Thymus (tissue), 11 donors: ENCODE measurements around the gene FOXK2. TPM values are rescaled to one million over a fixed set of nuclear protein-coding genes. Genes with fewer than 3 reads are reported as not detected.
A peak's percentile ranks its signal among the peaks of the same experiment; 100 is the strongest.

ENCODE experiments used
- DNase-seq, 9 donors: peaks; one replicate each; pipeline ENCODE4 v3.0.0-alpha.2; 2013; ENCODE audit warnings: low spot score in 9 of 9, low read depth in 6 of 9, missing footprints in 1 of 9
- H3K27ac ChIP-seq, 2 donors: one replicate each; pipeline ENCODE4 v1.5.1; 2013; ENCODE audit warnings: control low read depth in 1 of 2, low read depth in 1 of 2, low read length in 1 of 2, mild to moderate bottlenecking in 1 of 2, moderate library complexity in 1 of 2
- H3K27me3 ChIP-seq, 2 donors: one replicate each; pipeline ENCODE4 v1.5.1; 2013; ENCODE audit warnings: low read length in 1 of 2; ENCODE audit not compliant: control insufficient read depth in 2 of 2, insufficient read depth in 1 of 2
- H3K36me3 ChIP-seq, 2 donors: one replicate each; pipeline ENCODE4 v1.5.1; 2013; ENCODE audit warnings: low read length in 1 of 2, mild to moderate bottlenecking in 1 of 2, moderate library complexity in 1 of 2; ENCODE audit not compliant: control insufficient read depth in 2 of 2, insufficient read depth in 2 of 2
- H3K4me1 ChIP-seq, 2 donors: one replicate each; pipeline ENCODE4 v1.5.1; 2013; ENCODE audit warnings: low read length in 2 of 2; ENCODE audit not compliant: control insufficient read depth in 2 of 2, insufficient read depth in 2 of 2
- H3K4me3 ChIP-seq, 2 donors: one replicate each; pipeline ENCODE4 v1.5.1; 2013; ENCODE audit warnings: low read length in 2 of 2, control low read depth in 1 of 2, mild to moderate bottlenecking in 1 of 2
- H3K9me3 ChIP-seq, 2 donors: one replicate each; pipeline ENCODE4 v1.5.1; 2013; ENCODE audit warnings: low read length in 1 of 2, mild to moderate bottlenecking in 1 of 2; ENCODE audit not compliant: control insufficient read depth in 2 of 2, insufficient read depth in 1 of 2
- WGBS: extraction: QIAGEN DNeasy Blood & Tissue Kit; methylation state at CpG from one replicate; pipeline ENCODE4 v1.1.7; 2013; 5-methylcytosine and 5-hydroxymethylcytosine counted together
- polyA plus RNA-seq: library from polyadenylated mRNA; stranded (reverse); fragments of 200-250 nt; gene quantifications from one replicate; pipeline ENCODE4 v1.2.3, GENCODE V29; 2013
- total RNA-seq: library from RNA; stranded (reverse); fragments of 120-200 nt; gene quantifications from one replicate; pipeline ENCODE4 v1.2.4, GENCODE V29; 2013
- donor health status: healthy.

The FOXK2 gene
- total and polyA plus RNA-seq, 2 donors: 30.9 to 31.1 TPM

DNA sequence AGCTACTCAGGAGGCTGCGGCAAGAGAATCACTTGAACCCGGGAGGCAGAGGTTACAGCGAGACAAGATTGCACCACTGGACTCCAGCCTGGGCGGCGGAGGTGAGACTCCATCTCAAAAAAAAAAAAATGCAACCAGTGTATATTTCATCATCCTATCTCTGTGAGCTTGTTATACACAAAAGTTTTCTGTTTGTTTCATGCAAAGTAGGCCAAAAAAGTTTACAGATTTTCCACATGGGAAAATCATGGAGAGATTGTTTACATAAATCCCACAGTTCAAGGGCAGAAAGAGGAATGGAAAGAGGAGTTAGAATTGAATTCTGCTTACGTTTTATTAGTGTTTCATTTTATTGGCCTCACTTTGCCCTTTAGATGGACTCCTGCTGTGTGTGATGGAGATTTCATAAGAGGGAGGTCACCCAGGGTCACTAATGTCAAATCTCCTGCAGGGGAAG, 36.3 kb upstream of the FOXK2 start:
- 89% methylated on average over 6 of the region's 6 CpGs for WGBS
- no peaks in the 10 kb centered on the region for H3K9me3 ChIP-seq
- H3K27me3 ChIP-seq: no peaks in the 10 kb centered on the region
- H3K4me3 ChIP-seq: no peak overlapping the region
- H3K36me3 ChIP-seq: peaks cover 96 to 97% of the 10 kb centered on the region in 2 donors
- DNase-seq: no peak
- peaks cover 0 to 6% of the 10 kb centered on the region in 2 donors for H3K4me1 ChIP-seq
- H3K27ac ChIP-seq: no peak overlapping the region

DNA sequence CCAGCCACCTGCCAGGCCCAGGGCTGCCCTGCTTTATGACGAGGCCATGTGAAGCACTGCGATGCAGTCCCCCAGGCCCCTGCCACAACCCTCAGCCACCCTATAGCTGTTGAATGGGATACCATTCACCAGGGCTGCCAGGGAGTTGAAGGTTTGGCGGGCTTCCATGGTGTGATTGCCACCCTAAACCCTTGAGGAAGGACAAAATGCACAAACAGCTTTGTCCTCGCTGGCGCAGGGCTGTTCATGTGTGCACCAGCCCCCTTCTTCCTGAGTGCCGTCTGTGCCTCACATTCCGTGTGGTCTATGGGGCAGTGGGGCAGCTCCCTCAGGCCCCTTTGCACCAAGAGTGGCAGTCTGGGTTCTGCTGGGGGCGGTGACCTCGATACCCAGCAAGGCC, 35.7 kb upstream of the FOXK2 start:
- Histone ChIP-seq H3K27me3 (no peaks in the 10 kb centered on the region), H3K9me3 (no peaks in the 10 kb centered on the region), H3K4me3 (no peak overlapping the region), H3K4me1 (peaks cover 0 to 3% of the 10 kb centered on the region in 2 donors), H3K36me3 (peaks cover 90 to 96% of the 10 kb centered on the region in 2 donors), H3K27ac (no peak overlapping the region)
- WGBS: 98% methylated on average over 9 of the region's 9 CpGs
- DNase-seq: no peak

DNA sequence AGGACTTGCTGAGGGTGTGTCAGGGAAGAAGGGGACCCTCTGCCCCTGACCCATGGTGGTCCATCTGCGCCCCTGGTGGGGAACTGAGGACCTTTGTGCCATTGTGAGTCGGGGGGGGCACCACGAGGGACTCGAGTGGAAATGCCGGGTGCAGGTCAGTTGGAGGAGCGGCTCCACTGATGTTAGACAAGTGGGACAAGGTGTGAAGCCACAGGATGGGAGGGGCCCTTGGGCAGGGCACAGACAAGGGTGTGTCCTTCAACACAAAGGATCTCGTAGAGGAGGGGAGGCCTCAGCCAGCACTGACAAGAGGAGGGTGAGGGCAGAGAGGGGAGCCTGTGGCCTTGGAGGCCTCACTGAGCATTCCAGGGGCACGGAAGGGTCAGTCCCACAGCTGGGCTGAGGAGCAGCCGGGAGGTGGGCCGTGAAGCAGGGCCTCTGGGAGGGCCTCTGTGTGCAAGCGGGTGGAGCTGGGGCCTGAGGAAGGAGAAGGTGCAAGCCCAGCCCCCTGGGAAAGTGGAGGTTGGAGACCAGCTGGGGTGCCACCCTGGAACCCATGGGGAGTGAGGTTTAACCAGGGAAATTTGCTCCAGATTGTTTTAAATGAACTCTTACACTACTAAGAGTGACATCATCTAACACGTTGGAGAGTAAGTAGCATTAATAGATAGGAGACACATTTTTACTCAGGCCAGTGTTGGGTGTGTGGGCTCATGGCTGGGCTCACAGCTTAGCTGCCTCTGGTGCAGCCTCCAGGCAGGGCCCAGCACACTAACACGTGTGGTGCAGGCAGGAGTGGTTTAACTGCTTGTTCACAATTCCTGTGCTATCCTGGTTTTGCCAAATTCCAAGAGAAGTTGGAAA, 33.1 kb upstream of the FOXK2 start:
- H3K36me3 ChIP-seq: peaks cover 74 to 80% of the 10 kb centered on the region in 2 donors

DNA sequence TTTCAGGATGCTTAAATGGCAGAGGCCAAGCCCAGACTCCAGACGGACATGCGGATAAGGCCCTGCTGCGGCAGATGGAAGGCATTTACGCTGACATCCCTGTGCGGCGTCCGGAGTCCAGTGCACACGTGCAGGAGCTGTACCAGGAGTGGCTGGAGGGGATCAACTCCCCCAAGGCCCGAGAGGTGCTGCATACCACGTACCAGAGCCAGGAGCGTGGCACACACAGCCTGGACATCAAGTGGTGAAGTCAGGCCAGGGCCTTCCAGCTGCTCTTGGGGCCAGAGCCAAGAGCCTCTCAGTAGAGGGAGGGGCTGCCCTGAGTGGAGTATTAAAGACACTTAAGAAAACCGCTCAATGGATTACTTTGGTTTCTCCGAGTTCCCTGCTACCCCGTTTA, 31.6 kb upstream of the FOXK2 start:
- H3K9me3 ChIP-seq: no peaks in the 10 kb centered on the region
- no peak for DNase-seq
- no peak overlapping the region for H3K4me3 ChIP-seq
- no peak overlapping the region for H3K27ac ChIP-seq
- H3K27me3 ChIP-seq: no peaks in the 10 kb centered on the region
- peaks cover 8 to 18% of the 10 kb centered on the region in 2 donors for H3K4me1 ChIP-seq
- WGBS: 98% methylated on average over 14 of the region's 14 CpGs
- peaks cover 59 to 66% of the 10 kb centered on the region in 2 donors for H3K36me3 ChIP-seq

More for the DNA sequence above, 33.1 kb upstream of the FOXK2 start:
- DNase-seq: no peak
- H3K4me3 ChIP-seq: no peak overlapping the region
- WGBS: 97% methylated on average over 13 of the region's 13 CpGs
- no peaks in the 10 kb centered on the region for H3K27me3 ChIP-seq
- peak overlapping the region in 1 of 2 donors; percentile 37 for H3K27ac ChIP-seq
- peaks cover 8 to 18% of the 10 kb centered on the region in 2 donors for H3K4me1 ChIP-seq
- H3K9me3 ChIP-seq: no peaks in the 10 kb centered on the region

DNA sequence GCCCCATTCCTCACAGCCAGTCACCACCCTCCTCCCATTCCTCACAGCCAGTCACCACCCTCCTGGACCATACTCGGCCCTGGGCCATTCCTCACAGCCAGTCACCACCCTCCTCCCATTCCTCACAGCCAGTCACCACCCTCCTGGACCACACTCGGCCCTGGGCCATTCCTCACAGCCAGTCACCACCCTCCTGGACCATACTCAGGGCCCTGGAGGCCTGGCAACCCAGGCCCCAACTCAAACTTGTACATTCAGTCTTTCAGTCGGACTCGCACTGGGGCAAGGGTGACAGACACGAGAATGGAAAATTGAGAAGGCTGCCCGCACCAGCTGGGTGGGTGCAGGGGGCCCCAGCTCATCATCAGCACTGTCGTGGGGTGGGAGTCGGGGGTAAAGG, 30.4 kb upstream of the FOXK2 start:
- WGBS: 94% methylated on average over 8 of the region's 8 CpGs
- Histone ChIP-seq H3K27me3 (no peaks in the 10 kb centered on the region), H3K4me3 (no peak overlapping the region), H3K4me1 (peaks cover 8 to 22% of the 10 kb centered on the region in 2 donors), H3K9me3 (no peaks in the 10 kb centered on the region), H3K36me3 (peaks cover 47 to 54% of the 10 kb centered on the region in 2 donors), H3K27ac (no peak overlapping the region)
- DNase-seq: no peak

DNA sequence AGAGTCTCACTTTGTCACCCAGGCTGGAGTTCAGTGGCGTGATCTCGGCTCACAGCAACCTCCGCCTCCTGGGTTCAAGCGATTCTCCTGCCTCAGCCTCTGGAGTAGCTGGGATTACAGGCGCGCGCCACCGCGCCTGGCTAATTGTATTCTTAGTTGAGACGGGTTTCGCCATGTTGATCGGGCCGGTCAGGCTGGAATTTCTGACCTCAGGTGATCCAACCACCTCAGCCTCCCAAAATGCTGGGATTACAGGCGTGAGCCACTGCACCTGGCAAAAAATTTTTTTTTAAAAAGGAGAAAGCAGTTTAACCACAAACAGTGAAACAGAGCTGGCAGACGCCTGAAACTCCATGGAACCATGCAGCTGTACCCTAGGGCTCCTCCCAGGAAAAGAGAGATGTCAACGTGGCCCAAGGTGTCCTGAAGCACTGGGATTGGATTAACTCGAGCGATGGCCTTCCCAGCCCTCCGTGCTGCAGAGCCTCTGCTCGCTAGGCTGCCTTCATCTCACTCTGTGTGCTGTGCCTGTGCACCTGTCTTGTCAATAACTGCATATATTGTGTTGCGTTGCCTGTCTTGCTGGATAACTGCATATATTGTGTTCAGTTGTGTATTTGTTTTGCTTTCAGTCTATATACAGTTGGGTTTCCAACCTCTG, 29.6 kb upstream of the FOXK2 start:
- Histone ChIP-seq H3K4me3 (no peak overlapping the region), H3K27ac (peak overlapping the region in 1 of 2 donors; percentile 24), H3K27me3 (no peaks in the 10 kb centered on the region), H3K4me1 (peaks cover 8 to 27% of the 10 kb centered on the region in 2 donors), H3K36me3 (peaks cover 38 to 45% of the 10 kb centered on the region in 2 donors), H3K9me3 (no peaks in the 10 kb centered on the region)
- DNase-seq: peak in 1 of 9 donors; percentile 15
- WGBS: 74% methylated on average over 21 of the region's 21 CpGs

DNA sequence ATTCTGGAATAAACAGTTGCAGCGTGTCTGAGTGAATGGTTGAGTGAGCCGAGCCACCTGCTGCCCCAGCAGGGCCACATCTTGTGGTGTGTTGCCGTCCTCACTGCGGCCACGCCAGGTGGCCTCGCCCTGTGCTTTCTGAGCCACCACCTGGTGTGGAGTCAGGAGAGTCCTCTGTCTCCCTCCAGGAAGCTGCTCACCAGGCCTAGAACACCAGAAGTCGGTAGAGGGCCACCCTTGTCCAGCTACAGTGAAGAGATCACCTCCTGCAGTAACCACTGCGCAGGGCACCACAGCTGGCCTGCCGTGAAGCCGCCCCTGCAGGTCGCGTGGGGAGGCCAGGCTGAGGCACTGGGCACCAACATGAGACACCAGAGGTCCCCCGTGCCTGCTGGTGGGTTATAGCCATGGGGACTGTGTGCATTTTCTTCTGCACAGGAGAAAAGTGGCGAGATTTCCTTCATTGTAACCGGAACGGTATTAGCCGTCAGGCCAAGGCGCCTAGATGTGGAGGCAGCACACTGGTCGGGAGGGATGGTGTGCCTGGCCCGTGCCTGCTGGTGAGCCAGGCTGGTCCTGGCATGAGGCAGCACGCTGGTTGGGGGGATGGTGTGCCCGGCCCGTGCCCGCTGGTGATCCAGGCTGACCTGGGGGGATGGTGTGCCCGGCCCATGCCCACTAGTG, 28.9 kb upstream of the FOXK2 start:
- peaks cover 33 to 39% of the 10 kb centered on the region in 2 donors for H3K36me3 ChIP-seq
- WGBS: 76% methylated on average over 25 of the region's 25 CpGs
- DNase-seq: no peak
- peak overlapping the region in 1 of 2 donors; percentile 24 for H3K27ac ChIP-seq
- H3K9me3 ChIP-seq: no peaks in the 10 kb centered on the region
- no peak overlapping the region for H3K4me3 ChIP-seq
- H3K27me3 ChIP-seq: no peaks in the 10 kb centered on the region
- H3K4me1 ChIP-seq: peaks cover 8 to 27% of the 10 kb centered on the region in 2 donors

DNA sequence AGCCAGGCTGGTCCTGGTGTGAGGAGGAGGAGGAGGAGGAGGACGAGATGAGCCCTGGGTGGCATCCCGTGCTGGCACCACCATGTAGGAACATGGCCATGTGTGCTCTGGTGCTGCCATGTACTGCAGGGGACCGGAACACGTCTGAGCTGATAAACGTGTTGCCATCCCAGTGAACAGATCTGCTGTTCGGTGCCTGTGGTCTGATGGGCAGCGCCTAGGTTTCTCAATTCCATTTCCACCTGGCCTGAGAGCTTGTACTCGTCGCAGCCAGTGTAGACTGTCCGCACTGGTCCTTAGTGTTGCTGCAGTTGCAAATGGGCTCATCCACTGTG, 28.4 kb upstream of the FOXK2 start:
- no peaks in the 10 kb centered on the region for H3K9me3 ChIP-seq
- no peaks in the 10 kb centered on the region for H3K27me3 ChIP-seq
- no peak overlapping the region for H3K27ac ChIP-seq
- WGBS: 96% methylated on average over 10 of the region's 10 CpGs
- DNase-seq: no peak
- H3K4me1 ChIP-seq: peaks cover 8 to 27% of the 10 kb centered on the region in 2 donors
- H3K36me3 ChIP-seq: peaks cover 28 to 34% of the 10 kb centered on the region in 2 donors
- H3K4me3 ChIP-seq: no peak overlapping the region

DNA sequence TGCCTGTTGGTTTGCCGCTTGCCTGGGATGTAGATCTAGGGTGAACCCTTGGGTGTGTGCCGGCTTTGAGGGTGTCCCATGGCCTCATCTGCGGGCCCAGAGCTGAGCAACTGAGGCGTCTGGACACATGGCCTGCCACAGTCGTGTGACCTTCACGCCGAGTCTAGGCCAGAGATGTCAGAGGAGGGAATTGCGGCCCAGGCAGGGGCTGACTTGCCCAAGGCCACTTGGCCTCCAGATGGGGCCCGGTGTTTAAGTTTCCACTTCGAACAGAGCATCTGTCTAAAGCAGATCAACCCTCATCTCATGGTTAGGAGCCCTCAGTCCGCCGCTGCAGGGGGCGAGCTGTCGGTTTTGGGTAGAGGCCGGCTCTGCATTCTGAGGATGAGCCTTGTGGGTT, 28.0 kb upstream of the FOXK2 start:
- no peak overlapping the region for H3K4me3 ChIP-seq
- no peaks in the 10 kb centered on the region for H3K27me3 ChIP-seq
- DNase-seq: no peak
- no peak overlapping the region for H3K27ac ChIP-seq
- no peaks in the 10 kb centered on the region for H3K9me3 ChIP-seq
- WGBS: 89% methylated on average over 15 of the region's 15 CpGs
- peaks cover 10 to 31% of the 10 kb centered on the region in 2 donors for H3K4me1 ChIP-seq
- peaks cover 24 to 30% of the 10 kb centered on the region in 2 donors for H3K36me3 ChIP-seq
